Panc1 (cell line): Measurements from ENCODE around the gene EEF1A2. TPM values are rescaled to one million over a fixed set of nuclear protein-coding genes. Genes with fewer than 3 reads are reported as not detected.

Experiments
- ATAC-seq: fragments of 200-7000 bp; cut with Tn5 transposase; 2 replicates; pipeline ENCODE4 v1.9.1; 2020; ENCODE audit warnings: mild to moderate bottlenecking, moderate library complexity
- BruUV-seq: library from RNA; stranded (reverse); fragments of 400-500 nt; replicated peaks from 2 replicates; lab custom pipeline; 2021; lab: Mats Ljungman, UMichigan
- CTCF ChIA-PET: fragments of 300-600 bp; sonication (Branson Sonifier 250); formaldehyde crosslinking; loops from one replicate; lab custom pipeline; 2022; ENCODE audit warnings: antibody characterized with exemption; lab: Charles Lee
- POLR2A ChIA-PET: fragments of 300-600 bp; sonication (Branson Sonifier 250); formaldehyde crosslinking; loops from one replicate; lab custom pipeline; 2022; ENCODE audit warnings: antibody characterized with exemption; lab: Charles Lee
- DNase-seq: peaks from one replicate; pipeline ENCODE4 v3.0.0-alpha.2; 2010; ENCODE audit warnings: low read depth, low spot score
- H3K27ac ChIP-seq: 2 replicates; pipeline ENCODE4 v1.5.1; 2011; ENCODE audit warnings: mild to moderate bottlenecking, low read length, inconsistent platforms
- H3K27me3 ChIP-seq: fragments of 200-500 bp; sonication (Bioruptor generic); 2 replicates; pipeline ENCODE4 v1.6.0; 2014; ENCODE audit warnings: low read length, inconsistent platforms; ENCODE audit not compliant: control insufficient read depth, insufficient read depth
- H3K36me3 ChIP-seq: fragments of 200-500 bp; sonication (Bioruptor generic); 2 replicates; pipeline ENCODE4 v1.5.1; 2014; ENCODE audit warnings: inconsistent platforms, mild to moderate bottlenecking, low read length, moderate library complexity; ENCODE audit not compliant: control insufficient read depth, insufficient read depth
- H3K4me1 ChIP-seq: 2 replicates; pipeline ENCODE4 v1.5.1; 2011; ENCODE audit warnings: inconsistent platforms, mild to moderate bottlenecking, low read length, moderate library complexity; ENCODE audit not compliant: control insufficient read depth, insufficient read depth
- H3K4me3 ChIP-seq, 2 experiments: 2 replicates each; pipeline ENCODE4 v1.5.1; 2011 to 2012; ENCODE audit warnings: low read depth in 2 of 2, low read length in 2 of 2, mild to moderate bottlenecking in 2 of 2, inconsistent platforms in 1 of 2, moderate library complexity in 1 of 2
- H3K9me3 ChIP-seq: fragments of 200-500 bp; sonication (Bioruptor generic); 2 replicates; pipeline ENCODE4 v1.5.1; 2014; ENCODE audit warnings: low read depth, mild to moderate bottlenecking, inconsistent platforms, low read length, moderate library complexity; ENCODE audit not compliant: control insufficient read depth, insufficient read depth
- CTCF ChIP-seq: fragments of 450-650 bp; IDR thresholded peaks from 2 replicates; pipeline ENCODE4 v1.5.1; 2017; ENCODE audit warnings: mild to moderate bottlenecking
- POLR2AphosphoS5 ChIP-seq: IDR thresholded peaks from 2 replicates; pipeline ENCODE4 v1.6.1; 2012; ENCODE audit warnings: mild to moderate bottlenecking, low read depth, low read length, moderate library complexity
- REST ChIP-seq, 2 experiments: IDR thresholded peaks; 2 replicates each; pipeline ENCODE4 v1.6.1; 2011 to 2012; ENCODE audit warnings: low read depth in 2 of 2, control low read depth in 1 of 2, low read length in 1 of 2, mild to moderate bottlenecking in 1 of 2, moderate library complexity in 1 of 2; ENCODE audit not compliant: insufficient read depth in 1 of 2
- SIN3A ChIP-seq: IDR thresholded peaks from 2 replicates; pipeline ENCODE4 v1.6.1; 2012; ENCODE audit warnings: low read depth, mild to moderate bottlenecking, low read length, moderate library complexity, borderline replicate concordance; ENCODE audit not compliant: insufficient read depth
- TCF7L2 ChIP-seq: IDR thresholded peaks from 2 replicates; pipeline ENCODE4 v1.6.1; 2011; ENCODE audit warnings: mild to moderate bottlenecking, low read depth, low read length, inconsistent platforms
- in situ Hi-C: cut with HindIII; loops from 2 replicates; pipeline ENCODE4 v1.10.0; 2016; ENCODE audit warnings: low sequenced_read_pairs, low pct_unique_long_range_greater_than_20kb
- intact Hi-C: fragments of 100-400 bp; cut with micrococcal nuclease; formaldehyde crosslinking; loops from one replicate; pipeline ENCODE4 v1.10.0; 2022; ENCODE audit not compliant: unreplicated experiment
- total RNA-seq: library from RNA; stranded (reverse); gene quantifications from one replicate; pipeline ENCODE4 v1.2.1, GENCODE V29; 2021; ENCODE audit not compliant: unreplicated experiment

Gene EEF1A2
- total RNA-seq, 1 experiment from 2014 or later, result 178 TPM

- peak overlapping the region in 1 of 2 experiments; percentile 47; a peak in 3 of 4 replicates for H3K4me3 ChIP-seq
Measured at GRCh38 chr20:63471002-63471716, 27.7 kb downstream of the EEF1A2 start.

GRCh38 chr20:63470410-63470809, 28.5 kb downstream of the EEF1A2 start:
- DNase-seq, result no peak
- intact Hi-C loops (no loop called here), in situ Hi-C loops (no loop called here)
- CTCF ChIA-PET, result interaction anchor here (0.6 to 0.9 kb wide), 2 partner anchors 13 to 380 kb away, joined by 3 to 5 read pairs; no protein-coding TSS in a partner anchor
- ATAC-seq, result no peak
- no TSS peak for BruUV-seq
- Histone ChIP-seq H3K9me3 (no peaks in the 10 kb centered on the region), H3K4me1 (peaks cover 13% of the 10 kb centered on the region), H3K27me3 (no peaks in the 10 kb centered on the region), H3K27ac (no peak overlapping the region), H3K4me3 (peak overlapping the region in 1 of 2 experiments; percentile 47; a peak in 1 of 4 replicates), H3K36me3 (no peaks in the 10 kb centered on the region; the same call in 1 of the 2 replicates)
- POLR2A ChIA-PET, result no interaction called here
- no peak for TF ChIP-seq POLR2AphosphoS5
- TF ChIP-seq REST (IDR thresholded peaks at IDR 0.05; ENCODE audit: insufficient read depth in 1 of 2, low read depth in 2 of 2, low read length in 1 of 2), result no peak
- no peak for TF ChIP-seq CTCF
- no peak for TF ChIP-seq SIN3A
- TF ChIP-seq TCF7L2, result no peak

More at GRCh38 chr20:63471002-63471716, 27.7 kb downstream of the EEF1A2 start:
- in situ Hi-C loops, result no loop called here
- Histone ChIP-seq H3K27ac (no peak overlapping the region), H3K9me3 (no peaks in the 10 kb centered on the region), H3K36me3 (no peaks in the 10 kb centered on the region; the same call in 1 of the 2 replicates), H3K27me3 (no peaks in the 10 kb centered on the region), H3K4me1 (peaks cover 13% of the 10 kb centered on the region)
- DNase-seq (no peak), ATAC-seq (peak; percentile 20; the same call in 1 of the 2 replicates)
- TF ChIP-seq TCF7L2 (no peak), POLR2AphosphoS5 (no peak), SIN3A (no peak), REST (IDR thresholded peaks at IDR 0.05; ENCODE audit: insufficient read depth in 1 of 2, low read depth in 2 of 2, low read length in 1 of 2) (no peak), CTCF (no peak)
- no TSS peak for BruUV-seq
- ChIA-PET CTCF (no interaction called here), POLR2A (no interaction called here)
- intact Hi-C loops, result no loop called here
